H1 (cell line): Measurements from ENCODE around the gene IFNL4. TPM values are rescaled to one million over a fixed set of nuclear protein-coding genes. Genes with fewer than 3 reads are reported as not detected.

Source experiments
- CTCF ChIA-PET: fragments of 300-600 bp; sonication (Branson Sonifier 250); formaldehyde crosslinking; loops from one replicate; lab custom pipeline; 2021; ENCODE audit not compliant: partially characterized antibody; lab: Charles Lee
- POLR2A ChIA-PET: fragments of 300-600 bp; sonication (Branson Sonifier 250); formaldehyde crosslinking; loops from one replicate; lab custom pipeline; 2021; ENCODE audit warnings: inconsistent platforms; ENCODE audit not compliant: partially characterized antibody; lab: Charles Lee
- DNase-seq, 2 experiments: peaks; one replicate each; pipeline versions ENCODE4 v3.0.0 to v3.0.0-alpha.2; 2010 to 2022; ENCODE audit warnings: low spot score in 2 of 2, low read depth in 1 of 2, mixed read lengths in 1 of 2
- FAIRE-seq: peaks from 2 replicates; lab custom pipeline; 2011; peaks lifted over from hg19 to GRCh38; lab: Jason Lieb, UNC
- H2AFZ ChIP-seq: 2 replicates; pipeline ENCODE4 v1.8.1; 2012; ENCODE audit warnings: low read length, inconsistent platforms
- H2AK5ac ChIP-seq: 2 replicates; pipeline ENCODE4 v1.6.1; 2013; ENCODE audit warnings: low read depth, low read length
- H2BK120ac ChIP-seq: replicated peaks from 2 replicates; pipeline ENCODE3; 2013; ENCODE audit warnings: low read depth, low read length, inconsistent platforms
- H2BK12ac ChIP-seq: 2 replicates; pipeline ENCODE4 v1.6.1; 2013; ENCODE audit warnings: low read depth, low read length
- H2BK15ac ChIP-seq: 2 replicates; pipeline ENCODE4 v1.6.1; 2013; ENCODE audit warnings: low read length
- H2BK20ac ChIP-seq: 2 replicates; pipeline ENCODE4 v1.6.1; 2013; ENCODE audit warnings: low read length
- H2BK5ac ChIP-seq: 2 replicates; pipeline ENCODE4 v1.6.1; 2013; ENCODE audit warnings: low read depth, low read length
- H3K14ac ChIP-seq: 2 replicates; pipeline ENCODE4 v1.6.1; 2013; ENCODE audit warnings: inconsistent platforms; ENCODE audit not compliant: insufficient read length
- H3K18ac ChIP-seq: 2 replicates; pipeline ENCODE4 v1.6.1; 2013; ENCODE audit warnings: low read length; ENCODE audit errors: extremely low read depth
- H3K23ac ChIP-seq: 2 replicates; pipeline ENCODE4 v1.6.1; 2013; ENCODE audit warnings: inconsistent platforms; ENCODE audit not compliant: insufficient read length
- H3K23me2 ChIP-seq: 2 replicates; pipeline ENCODE4 v1.6.1; 2013; ENCODE audit warnings: low read depth, low read length
- H3K27ac ChIP-seq: 2 replicates; pipeline ENCODE4 v1.6.1; 2011; ENCODE audit warnings: low read depth, low read length, inconsistent platforms
- H3K27me3 ChIP-seq, 4 experiments: replicated peaks in 1 of 4; 1 replicate in 1 of 4; 2 replicates in 3 of 4; pipeline versions ENCODE4 v1.6.1 to v1.8.1; 2011 to 2013; ENCODE audit warnings: low read length in 3 of 4, mild to moderate bottlenecking in 3 of 4, inconsistent platforms in 2 of 4, mixed read lengths in 2 of 4, moderate library complexity in 1 of 4; ENCODE audit not compliant: control insufficient read depth in 3 of 4, insufficient read depth in 3 of 4; ENCODE audit errors: extremely low read depth in 1 of 4
- H3K36me3 ChIP-seq, 4 experiments: 2 replicates each; pipeline versions ENCODE4 v1.6.1 to v1.8.1; 2011 to 2013; ENCODE audit warnings: mild to moderate bottlenecking in 4 of 4, low read length in 3 of 4, moderate library complexity in 2 of 4, control low read depth in 1 of 4, inconsistent platforms in 1 of 4; ENCODE audit not compliant: insufficient read depth in 4 of 4, control insufficient read depth in 2 of 4
- H3K4ac ChIP-seq: replicated peaks from 2 replicates; pipeline ENCODE3; 2013; ENCODE audit warnings: low read length, low read depth, mixed read lengths, inconsistent platforms; ENCODE audit not compliant: insufficient read length
- H3K4me1 ChIP-seq, 4 experiments: replicated peaks in 1 of 4; 1 replicate in 1 of 4; 2 replicates in 3 of 4; pipeline versions ENCODE4 v1.6.1 to v1.8.1; 2011 to 2013; ENCODE audit warnings: low read length in 3 of 4, inconsistent platforms in 2 of 4, mixed read lengths in 1 of 4; ENCODE audit not compliant: insufficient read depth in 4 of 4, control insufficient read depth in 3 of 4
- H3K4me2 ChIP-seq, 2 experiments: 2 replicates each; pipeline versions ENCODE4 v1.6.1 to v1.8.1; 2011 to 2013; ENCODE audit warnings: low read depth in 2 of 2, low read length in 2 of 2, control low read depth in 1 of 2, inconsistent platforms in 1 of 2, mild to moderate bottlenecking in 1 of 2; ENCODE audit not compliant: insufficient read depth in 1 of 2
- H3K4me3 ChIP-seq, 4 experiments: fragments of 200-600, 300-600 bp in 1 of 4; sonication (generic), shearing (Covaris generic), sonication (Bioruptor Twin) in 1 of 4; 2 replicates each; pipeline versions ENCODE4 v1.5.1 to v1.8.1; 2011 to 2016; ENCODE audit warnings: low read length in 4 of 4, low read depth in 3 of 4, control low read depth in 2 of 4, inconsistent platforms in 2 of 4, mild to moderate bottlenecking in 2 of 4, mixed read lengths in 1 of 4, moderate library complexity in 1 of 4; ENCODE audit not compliant: insufficient read depth in 2 of 4; ENCODE audit errors: extremely low read depth in 1 of 4
- H3K56ac ChIP-seq: replicated peaks from 2 replicates; pipeline ENCODE3; 2013; ENCODE audit warnings: low read depth, mild to moderate bottlenecking, mixed read lengths, low read length, inconsistent platforms; ENCODE audit not compliant: insufficient read length
- H3K79me1 ChIP-seq: 2 replicates; pipeline ENCODE4 v1.6.1; 2013; ENCODE audit warnings: low read depth, low read length, control low read depth
- H3K79me2 ChIP-seq, 2 experiments: 2 replicates each; pipeline versions ENCODE4 v1.6.1 to v1.8.1; 2012 to 2013; ENCODE audit warnings: low read length in 2 of 2, mild to moderate bottlenecking in 2 of 2, inconsistent platforms in 1 of 2; ENCODE audit not compliant: insufficient read depth in 2 of 2, control insufficient read depth in 1 of 2
- H3K9ac ChIP-seq, 4 experiments: replicated peaks in 1 of 4; 1 replicate in 1 of 4; 2 replicates in 3 of 4; pipeline versions ENCODE4 v1.6.1 to v1.8.1; 2011 to 2013; ENCODE audit warnings: low read depth in 3 of 4, low read length in 3 of 4, control low read depth in 2 of 4, mild to moderate bottlenecking in 2 of 4, moderate library complexity in 2 of 4, inconsistent platforms in 1 of 4; ENCODE audit errors: extremely low read depth in 1 of 4
- H3K9me3 ChIP-seq, 2 experiments: 2 replicates each; pipeline versions ENCODE4 v1.6.1 to v1.8.1; 2012 to 2013; ENCODE audit warnings: mild to moderate bottlenecking in 2 of 2, moderate library complexity in 2 of 2, control low read depth in 1 of 2, inconsistent platforms in 1 of 2, low read depth in 1 of 2, low read length in 1 of 2, mixed read lengths in 1 of 2; ENCODE audit not compliant: insufficient read depth in 2 of 2
- H4K20me1 ChIP-seq, 2 experiments: replicated peaks in 1 of 2; 2 replicates each; pipeline versions ENCODE3 to v1.8.1; 2011 to 2013; ENCODE audit warnings: inconsistent platforms in 2 of 2, low read length in 2 of 2, mild to moderate bottlenecking in 1 of 2; ENCODE audit not compliant: insufficient read depth in 2 of 2, control insufficient read depth in 1 of 2
- H4K5ac ChIP-seq: 2 replicates; pipeline ENCODE4 v1.6.1; 2013; ENCODE audit warnings: low read length, low read depth, mixed read lengths, inconsistent platforms; ENCODE audit not compliant: insufficient read length
- H4K8ac ChIP-seq: 2 replicates; pipeline ENCODE4 v1.8.0; 2013; ENCODE audit warnings: mild to moderate bottlenecking, moderate library complexity, low read length, inconsistent platforms; ENCODE audit not compliant: insufficient read depth; ENCODE audit errors: extremely low read depth
- H4K91ac ChIP-seq: replicated peaks from 2 replicates; pipeline ENCODE3; 2013; ENCODE audit warnings: low read length, mixed read lengths, inconsistent platforms; ENCODE audit not compliant: insufficient read length
- CBX5 ChIP-seq: fragments of 300-800, 300-1000 bp; sonication (generic); IDR thresholded peaks from 2 replicates; pipeline ENCODE4 v1.7.1; 2016; ENCODE audit warnings: antibody characterized with exemption, low read length, low read depth
- HDAC6 ChIP-seq: IDR thresholded peaks from one replicate; pipeline ENCODE4 v1.7.1; 2012; ENCODE audit warnings: low read depth, mild to moderate bottlenecking, inconsistent platforms, low read length, moderate library complexity
- KDM5A ChIP-seq: fragments of 200-600 bp; IDR thresholded peaks from 2 replicates; pipeline ENCODE4 v1.7.1; 2012; ENCODE audit warnings: mild to moderate bottlenecking, low read length, inconsistent platforms, mixed read lengths
- MAFK ChIP-seq: IDR thresholded peaks from 2 replicates; pipeline ENCODE4 v1.6.1; 2012; ENCODE audit warnings: low read depth, mild to moderate bottlenecking, improper control_type of control experiment, low read length
- MAX ChIP-seq: IDR thresholded peaks from 2 replicates; pipeline ENCODE4 v1.6.1; 2012; ENCODE audit warnings: inconsistent platforms
- NRF1 ChIP-seq: IDR thresholded peaks from 2 replicates; pipeline ENCODE4 v1.6.1; 2011; ENCODE audit warnings: mild to moderate bottlenecking, low read depth, low read length, improper control_type of control experiment
- RFX5 ChIP-seq: IDR thresholded peaks from 2 replicates; pipeline ENCODE4 v1.6.1; 2011; ENCODE audit warnings: low read depth, low read length, improper control_type of control experiment, borderline replicate concordance
- SAP30 ChIP-seq: fragments of 300-600 bp; sonication (generic); IDR thresholded peaks from 2 replicates; pipeline ENCODE4 v1.7.1; 2012; ENCODE audit warnings: low read length, moderate library complexity, mild to moderate bottlenecking, inconsistent platforms; ENCODE audit not compliant: insufficient read depth, insufficient replicate concordance
- SIN3A ChIP-seq, 2 experiments: IDR thresholded peaks in 1 of 2; conservative IDR thresholded peaks in 1 of 2; 2 replicates each; pipeline ENCODE4 v1.6.1; 2011 to 2012; ENCODE audit warnings: low read length in 2 of 2, improper control_type of control experiment in 1 of 2, low read depth in 1 of 2, mild to moderate bottlenecking in 1 of 2
- SP4 ChIP-seq: IDR thresholded peaks from 2 replicates; pipeline ENCODE4 v1.6.1; 2012; ENCODE audit warnings: low read length, inconsistent platforms
- TEAD4 ChIP-seq: IDR thresholded peaks from 2 replicates; pipeline ENCODE4 v1.6.1; 2012; ENCODE audit warnings: low read depth, low read length, inconsistent platforms, mixed read lengths
- WGBS, 2 experiments: shearing (Covaris generic) in 1 of 2; methylation state at CpG; one replicate each; pipeline versions ENCODE4 v1.1.6 to v1.1.7; 2013 to 2015; ENCODE audit warnings: low lambda C conversion rate in 2 of 2, mixed read lengths in 2 of 2, inconsistent platforms in 1 of 2, low coverage in 1 of 2, missing lambda C conversion rate in 1 of 2; ENCODE audit not compliant: insufficient replicate concordance in 2 of 2, insufficient coverage in 1 of 2, insufficient read length in 1 of 2; ENCODE audit errors: extremely low coverage in 1 of 2, missing lambda C conversion rate in 1 of 2; 5-methylcytosine and 5-hydroxymethylcytosine counted together
- long read RNA-seq, 2 experiments: library from RNA in 1 of 2; library from capped mRNA in 1 of 2; stranded (forward); transcript quantifications; one replicate each; pipeline ENCODE4 v2.0.0, GENCODE V29; 2021; ENCODE audit warnings: inconsistent platforms in 1 of 2
- polyA minus RNA-seq, 3 experiments: library from RNA; depleted of rRNA, polyadenylated mRNA; stranded (reverse); fragments of >200 nt; gene quantifications; 1 replicate in 2 of 3; 2 replicates in 1 of 3; pipeline ENCODE4 v1.2.3, GENCODE V29; 2011
- polyA plus RNA-seq, 7 experiments: library from polyadenylated mRNA; depleted of rRNA in 3 of 7; stranded (reverse) in 5 of 7; unstranded in 2 of 7; fragments of >200 nt in 5 of 7; fragments of 200-250 nt in 2 of 7; gene quantifications; 1 replicate in 5 of 7; 2 replicates in 1 of 7; 4 replicates in 1 of 7; pipeline versions ENCODE4 v1.2.1 to v1.2.3, GENCODE V29; 2011 to 2013; ENCODE audit warnings: missing spikeins in 2 of 7, mixed read lengths in 2 of 7
- total RNA-seq: library from RNA; stranded (reverse); fragmentation: NEBNext Ultra II Directional; extraction: Animal tissue kit (Norgen Biotek cat#: 25700); gene quantifications from 2 replicates; pipeline ENCODE4 v1.2.1, GENCODE V29; 2021

IFNL4 gene
- not detected in 2 replicates for total RNA-seq
- not detected in 2 replicates for polyA plus RNA-seq (2011; rRNA removed)
- polyA plus RNA-seq (2011; cell fraction: cytosol; rRNA removed): 0.06 TPM
- polyA plus RNA-seq (2011; cell fraction: nucleus; rRNA removed): 0.10 TPM
- polyA plus RNA-seq (2012, experiment 1 of 2): not detected in 4 replicates
- polyA plus RNA-seq (2012, experiment 2 of 2): not detected
- polyA plus RNA-seq (2013, experiment 1 of 2): 0.04 TPM
- polyA plus RNA-seq (2013, experiment 2 of 2): not detected
- not detected in 2 replicates for polyA minus RNA-seq (2011; rRNA and poly(A)+ RNA removed)
- not detected for polyA minus RNA-seq (2011; cell fraction: cytosol; rRNA and poly(A)+ RNA removed)
- polyA minus RNA-seq (2011; cell fraction: nucleus; rRNA and poly(A)+ RNA removed): not detected
- long read RNA-seq, experiment 1: 0 reads
- long read RNA-seq, experiment 2: 0 reads

GRCh38 chr19:39248806-39249205 lies at the start of gene IFNL4:
Gene IFNL4 (minus strand): TSS chr19:39248856.
- H3K14ac ChIP-seq: no peak within 1 kb of the TSS
- H3K9me3 ChIP-seq: peaks cover 0 to 3% of the 10 kb centered on the region in 2 experiments; a peak in 1 of 4 replicates
- H3K18ac ChIP-seq: peak within 1 kb of the TSS; percentile 71; the same call in 1 of the 2 replicates
- H3K4me2 ChIP-seq: peak within 1 kb of the TSS; percentile 32 to 81
- no peaks in the 10 kb centered on the region for H3K79me1 ChIP-seq
- H4K5ac ChIP-seq: no peak within 1 kb of the TSS
- peaks cover 0 to 5% of the 10 kb centered on the region in 2 experiments for H4K20me1 ChIP-seq
- no peak within 1 kb of the TSS for H4K8ac ChIP-seq
- no peak within 1 kb of the TSS for H2AK5ac ChIP-seq
- no peaks in the 10 kb centered on the region for H3K79me2 ChIP-seq
- DNase-seq (no peak), FAIRE-seq (no peak)
- no peak within 1 kb of the TSS for H2BK12ac ChIP-seq
- no peak within 1 kb of the TSS for H3K56ac ChIP-seq
- 70% methylated on average over 13 of the region's 13 CpGs; no CpG with 5 or more reads in 1 of the 2 experiments for WGBS, 2 experiments
- H3K23ac ChIP-seq: no peak within 1 kb of the TSS
- CTCF ChIA-PET: interaction anchor here (0.6 to 1.4 kb wide), 3 partner anchors 13 to 65 kb away, joined by 3 to 4 read pairs (median 3); no protein-coding TSS in a partner anchor
- peak within 1 kb of the TSS; percentile 15 for H4K91ac ChIP-seq
- H3K23me2 ChIP-seq: peaks cover 8% of the 10 kb centered on the region; the same call in 1 of the 2 replicates
- H2AFZ ChIP-seq: no peak within 1 kb of the TSS; the same call in 1 of the 2 replicates
- no peak within 1 kb of the TSS for H3K4ac ChIP-seq
- H2BK5ac ChIP-seq: no peak within 1 kb of the TSS
- no peak within 1 kb of the TSS for H3K27ac ChIP-seq
- H2BK15ac ChIP-seq: no peak within 1 kb of the TSS
- POLR2A ChIA-PET: no interaction called here
- H3K27me3 ChIP-seq: peaks cover 29 to 43% (median 36%) of the 10 kb centered on the region in 4 experiments
- no peak within 1 kb of the TSS for H2BK120ac ChIP-seq
- H2BK20ac ChIP-seq: no peak within 1 kb of the TSS
- no peaks in the 10 kb centered on the region for H3K36me3 ChIP-seq
- no peak within 1 kb of the TSS for H3K9ac ChIP-seq
- H3K4me3 ChIP-seq: peak within 1 kb of the TSS in 3 of 4 experiments; percentile 10 to 51 (median 12); a peak in 4 of 8 replicates
- peaks cover 0 to 14% (median 7%) of the 10 kb centered on the region in 4 experiments; a peak in 5 of 7 replicates for H3K4me1 ChIP-seq
- no peak for TF ChIP-seq MAX
- TF ChIP-seq TEAD4: no peak
- no peak for TF ChIP-seq HDAC6
- no peak for TF ChIP-seq CBX5
- TF ChIP-seq KDM5A: no peak
- no peak for TF ChIP-seq SIN3A (conservative IDR thresholded peaks at IDR 0.05 in 1 of 2, IDR thresholded peaks at IDR 0.05 in 1 of 2; ENCODE audit: low read depth in 1 of 2, low read length in 2 of 2)
- no peak for TF ChIP-seq SP4
- TF ChIP-seq SAP30: no peak
- no peak for TF ChIP-seq RFX5
- no peak for TF ChIP-seq NRF1
- no peak for TF ChIP-seq MAFK
